GM19463 (cell line): Measurements from ENCODE around the gene ATM.
"Not testable (repeated sequence)": the region's sequence is repeated elsewhere in the genome, so short reads cannot be mapped to it uniquely, and the experiment has no call there.

ENCODE experiments used
- ATAC-seq: cut with Tn5 transposase; IDR thresholded peaks from one replicate; pipeline ENCODE4 v1.9.1; 2021; ENCODE audit warnings: mild to moderate bottlenecking, moderate library complexity; ENCODE audit not compliant: unreplicated experiment

The ATM gene

GRCh38 chr11:108269583-108269982 lies 46.7 kb downstream of the ATM start:
- no peak for ATAC-seq

- not testable (repeated sequence) for ATAC-seq
Observed at GRCh38 chr11:108276985-108277616, 54.2 kb downstream of the ATM start.

GRCh38 chr11:108278546-108278945 lies 55.7 kb downstream of the ATM start:
- ATAC-seq, result no peak

- ATAC-seq, result no peak
Observed at GRCh38 chr11:108278954-108279353, 56.1 kb downstream of the ATM start.

GRCh38 chr11:108286370-108286769 lies 63.5 kb downstream of the ATM start:
- ATAC-seq, result no peak

- ATAC-seq, result no peak
Observed at GRCh38 chr11:108286956-108287355, 64.1 kb downstream of the ATM start.

GRCh38 chr11:108289066-108289465 lies 66.2 kb downstream of the ATM start:
- not testable (repeated sequence) for ATAC-seq

GRCh38 chr11:108289699-108290098 lies 66.8 kb downstream of the ATM start:
- no peak for ATAC-seq

GRCh38 chr11:108293229-108293628 lies 70.4 kb downstream of the ATM start:
- no peak for ATAC-seq

- ATAC-seq, result peak; percentile 87
Observed at GRCh38 chr11:108302121-108302785, 79.4 kb downstream of the ATM start.

GRCh38 chr11:108307751-108308150 lies 84.9 kb downstream of the ATM start:
- ATAC-seq, result no peak

GRCh38 chr11:108313444-108313843 lies 90.6 kb downstream of the ATM start:
- no peak for ATAC-seq

GRCh38 chr11:108316061-108316460 lies 93.2 kb downstream of the ATM start:
- no peak for ATAC-seq

GRCh38 chr11:108319541-108320145 lies 96.8 kb downstream of the ATM start:
- ATAC-seq, result no peak

- no peak for ATAC-seq
Observed at GRCh38 chr11:108322666-108323065, 99.8 kb downstream of the ATM start.

GRCh38 chr11:108324587-108324986 lies 101.7 kb downstream of the ATM start:
- no peak for ATAC-seq

GRCh38 chr11:108333403-108333899 lies 110.6 kb downstream of the ATM start:
- ATAC-seq, result no peak

GRCh38 chr11:108338750-108339149 lies 115.9 kb downstream of the ATM start:
- no peak for ATAC-seq

- no peak for ATAC-seq
Observed at GRCh38 chr11:108340973-108341372, 118.1 kb downstream of the ATM start.

GRCh38 chr11:108341654-108342053 lies 118.8 kb downstream of the ATM start:
- ATAC-seq, result no peak

- ATAC-seq, result no peak
Observed at GRCh38 chr11:108343714-108344113, 120.8 kb downstream of the ATM start.

GRCh38 chr11:108345767-108346166 lies 122.9 kb downstream of the ATM start:
- no peak for ATAC-seq
